GM13977 (cell line): ENCODE data around the gene OR4Q2.

Experiments
- DNase-seq: peaks from one replicate; pipeline ENCODE4 v3.0.0; 2012; ENCODE audit warnings: low spot score
- CTCF ChIP-seq: IDR thresholded peaks from 2 replicates; pipeline ENCODE4 v1.5.1; 2012; ENCODE audit warnings: mild to moderate bottlenecking, control low read depth; ENCODE audit not compliant: insufficient read depth; ENCODE audit errors: extremely low read depth, missing control alignments
- in situ Hi-C: fragments of 300-500 bp; cut with MboI; formaldehyde crosslinking; loops from one replicate; pipeline ENCODE4 v1.12.0; 2022; ENCODE audit warnings: low sequenced_read_pairs, low pct_unique_long_range_greater_than_20kb, mixed read lengths, inconsistent platforms; ENCODE audit not compliant: unreplicated experiment

Gene OR4Q2

GRCh38 chr14:20019257-20019865 is 17.4 kb downstream of the OR4Q2 start, which contains the start of gene OR4K14:
Gene OR4K14 (minus strand): TSS chr14:20019307. CDS start chr14:20015193, 4,114 bp downstream.
- TF ChIP-seq CTCF = no peak
- in situ Hi-C loops = no loop called here
- DNase-seq = no peak

- in situ Hi-C loops = no loop called here
- TF ChIP-seq CTCF = no peak
- no peak for DNase-seq
Observed at GRCh38 chr14:20031058-20031457, 29.1 kb downstream of the OR4Q2 start.

DNA sequence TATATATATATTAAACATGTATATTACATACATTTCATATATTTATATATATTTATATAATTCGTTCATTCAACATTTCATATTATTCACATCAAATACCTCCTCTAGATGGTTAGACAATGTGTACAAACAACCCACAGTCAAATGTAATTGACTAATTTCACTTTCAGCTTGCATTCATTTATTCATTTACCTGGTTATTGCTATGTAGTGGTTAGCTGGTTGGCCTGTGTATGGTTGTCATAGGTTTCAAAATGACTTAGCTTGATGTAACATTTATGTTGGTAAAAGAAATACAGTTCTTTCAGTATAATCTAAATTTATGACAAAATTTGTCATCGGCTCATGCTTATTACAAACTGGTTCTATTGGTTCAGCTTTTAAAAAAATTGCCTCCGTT is 33.5 kb downstream of the OR4Q2 start:
- DNase-seq = no peak
- no peak for TF ChIP-seq CTCF
- in situ Hi-C loops = no loop called here

GRCh38 chr14:20035938-20036337 is 34.0 kb downstream of the OR4Q2 start, which contains the start of gene OR4K13:
Gene OR4K13 (minus strand): TSS chr14:20036038. CDS start chr14:20034758, 1,280 bp downstream.
- in situ Hi-C loops = no loop called here
- no peak for DNase-seq
- no peak for TF ChIP-seq CTCF

GRCh38 chr14:20044243-20044642 is 42.3 kb downstream of the OR4Q2 start:
- in situ Hi-C loops = no loop called here
- no peak for TF ChIP-seq CTCF
- DNase-seq = no peak

DNA sequence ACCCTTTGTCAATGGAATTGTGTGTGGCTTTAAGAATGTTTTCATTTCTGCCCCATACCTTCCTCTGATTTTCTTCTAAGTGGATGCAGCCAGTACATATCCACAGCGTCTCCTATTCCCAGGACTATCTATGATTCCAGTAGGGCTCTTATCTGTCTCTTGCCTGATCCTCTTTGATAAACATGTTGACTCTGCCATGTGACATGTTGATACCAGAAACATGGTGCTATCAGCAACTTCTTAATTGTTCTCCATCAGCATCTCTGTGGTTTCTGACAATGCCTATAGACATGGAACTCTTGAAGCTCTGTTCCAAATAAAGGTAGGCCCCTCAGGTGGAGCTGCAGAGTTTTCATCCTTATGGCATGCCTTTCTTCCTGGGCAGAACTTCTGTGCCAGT is 46.2 kb downstream of the OR4Q2 start:
- TF ChIP-seq CTCF = no peak

More for the DNA sequence above, 46.2 kb downstream of the OR4Q2 start:
- no peak for DNase-seq
- in situ Hi-C loops = no loop called here
